ENCODE measurements around the gene TMEM168. TPM values are rescaled to one million over a fixed set of nuclear protein-coding genes. Genes with fewer than 3 reads are reported as not detected.

Gene TMEM168
- total RNA-seq, 1 experiment from 2014 or later: 13.9 TPM

- Histone ChIP-seq H2BK15ac (ENCODE audit: low read depth, low read length) (no peak overlapping the region), H3K18ac (ENCODE audit: insufficient read length, low read depth, low read length) (no peak overlapping the region), H3K79me1 (ENCODE audit: insufficient read depth, low read depth, low read length, poor library complexity, severe bottlenecking) (no peaks in the 10 kb centered on the region), H3K9me3 (ENCODE audit: control insufficient read depth, low read depth, low read length) (no peaks in the 10 kb centered on the region), H2BK5ac (ENCODE audit: insufficient read length, low read length) (no peak overlapping the region), H3K14ac (ENCODE audit: insufficient read depth, low read length) (no peak overlapping the region), H3K27me3 (ENCODE audit: insufficient read depth, low read length) (no peaks in the 10 kb centered on the region), H4K5ac (ENCODE audit: insufficient read length, low read depth, low read length) (no peak overlapping the region), H3K23ac (ENCODE audit: insufficient read length, low read depth, low read length) (no peak overlapping the region), H3T11ph (ENCODE audit: low read length) (no peak overlapping the region), H3K4me1 (ENCODE audit: insufficient read depth, low read length) (no peaks in the 10 kb centered on the region; the same call in 1 of the 2 replicates), H2BK20ac (ENCODE audit: low read depth, low read length, poor library complexity, severe bottlenecking) (no peak overlapping the region), H4K91ac (ENCODE audit: insufficient read length, low read depth, low read length) (no peak overlapping the region), H3K23me2 (ENCODE audit: insufficient read length, low read depth, low read length, poor library complexity, severe bottlenecking) (no peaks in the 10 kb centered on the region), H3K56ac (ENCODE audit: insufficient read length, low read depth, low read length) (no peak overlapping the region), H3K4me2 (ENCODE audit: insufficient read depth, insufficient read length, low read length) (no peak overlapping the region), H4K8ac (replicated peaks; ENCODE audit: insufficient read length, low read depth, low read length) (no peak overlapping the region), H2AFZ (ENCODE audit: low read length) (no peak overlapping the region), H3K79me2 (ENCODE audit: insufficient read depth, low read length) (no peaks in the 10 kb centered on the region), H3K9ac (ENCODE audit: extremely low read depth, insufficient read length, low read length) (no peak overlapping the region), H3K27ac (ENCODE audit: insufficient read length, low read depth, low read length) (no peak overlapping the region), H2BK12ac (ENCODE audit: insufficient read length, low read depth, low read length) (no peak overlapping the region), H4K20me1 (ENCODE audit: control insufficient read depth, insufficient read depth, insufficient read length) (no peaks in the 10 kb centered on the region), H2BK120ac (ENCODE audit: low read depth, low read length, poor library complexity, severe bottlenecking) (no peak overlapping the region), H3K4ac (ENCODE audit: low read depth, low read length) (no peak overlapping the region), H2AK5ac (ENCODE audit: insufficient read length, low read length) (no peak overlapping the region)
- Mint-ChIP-seq H3K36me3 (ENCODE audit: insufficient read depth in 1 of 3, low read depth in 3 of 3) (no peaks in the 10 kb centered on the region; a peak in 1 of 7 replicates), H3K4me1 (peaks cover 7 to 8% of the 10 kb centered on the region in 2 experiments), H3K4me3 (no peak overlapping the region), H3K27me3 (ENCODE audit: low read depth) (no peaks in the 10 kb centered on the region), H3K9me3 (peaks cover 5 to 10% of the 10 kb centered on the region in 2 experiments; a peak in 3 of 5 replicates), H3K27ac (peak overlapping the region in 2 of 3 experiments; percentile 33 to 42; a peak in 2 of 7 replicates)
- no CpG with 5 or more reads among the region's 3 CpGs for WGBS (ENCODE audit: extremely low coverage, insufficient read length, low lambda C conversion rate)
- TF ChIP-seq, protein P1, sequence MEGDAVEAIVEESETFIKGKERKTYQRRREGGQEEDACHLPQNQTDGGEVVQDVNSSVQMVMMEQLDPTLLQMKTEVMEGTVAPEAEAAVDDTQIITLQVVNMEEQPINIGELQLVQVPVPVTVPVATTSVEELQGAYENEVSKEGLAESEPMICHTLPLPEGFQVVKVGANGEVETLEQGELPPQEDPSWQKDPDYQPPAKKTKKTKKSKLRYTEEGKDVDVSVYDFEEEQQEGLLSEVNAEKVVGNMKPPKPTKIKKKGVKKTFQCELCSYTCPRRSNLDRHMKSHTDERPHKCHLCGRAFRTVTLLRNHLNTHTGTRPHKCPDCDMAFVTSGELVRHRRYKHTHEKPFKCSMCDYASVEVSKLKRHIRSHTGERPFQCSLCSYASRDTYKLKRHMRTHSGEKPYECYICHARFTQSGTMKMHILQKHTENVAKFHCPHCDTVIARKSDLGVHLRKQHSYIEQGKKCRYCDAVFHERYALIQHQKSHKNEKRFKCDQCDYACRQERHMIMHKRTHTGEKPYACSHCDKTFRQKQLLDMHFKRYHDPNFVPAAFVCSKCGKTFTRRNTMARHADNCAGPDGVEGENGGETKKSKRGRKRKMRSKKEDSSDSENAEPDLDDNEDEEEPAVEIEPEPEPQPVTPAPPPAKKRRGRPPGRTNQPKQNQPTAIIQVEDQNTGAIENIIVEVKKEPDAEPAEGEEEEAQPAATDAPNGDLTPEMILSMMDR (conservative IDR thresholded peaks at IDR 0.05): no peak
- no peak for DNase-seq
Observed at GRCh38 chr7:112726076-112726475, 64.1 kb downstream of the TMEM168 start.
